ENCODE measurements around the gene BEND2.
A peak's percentile ranks its signal among the peaks of the same experiment; 100 is the strongest.
"Not testable (repeated sequence)": the region's sequence is repeated elsewhere in the genome, so short reads cannot be mapped to it uniquely, and the experiment has no call there.

BEND2 gene

GRCh38 chrX:18220786-18221185, at the start of gene BEND2:
Gene BEND2, minus strand, starts transcription at chrX:18220886. Its CDS starts 136 bp downstream, at chrX:18220750.
- no peak for DNase-seq (ENCODE audit: low spot score)
- FAIRE-seq = no peak

GRCh38 chrX:18255059-18255458, 34.4 kb upstream of the BEND2 start:
- FAIRE-seq (no peak), DNase-seq (ENCODE audit: low spot score) (no peak)

- DNase-seq (ENCODE audit: low spot score) = no peak
- no peak for FAIRE-seq
Observed at GRCh38 chrX:18252644-18253359, 32.1 kb upstream of the BEND2 start.

- FAIRE-seq; DNase-seq (ENCODE audit: low spot score): not testable (repeated sequence)
Observed at GRCh38 chrX:18229646-18230045, 9.0 kb upstream of the BEND2 start.

GRCh38 chrX:18228069-18228468, 7.4 kb upstream of the BEND2 start:
- DNase-seq (ENCODE audit: low spot score) (no peak), FAIRE-seq (no peak)

GRCh38 chrX:18227458-18227857, 6.8 kb upstream of the BEND2 start:
- FAIRE-seq = no peak
- DNase-seq (ENCODE audit: low spot score) = no peak

GRCh38 chrX:18210470-18210869, 10.2 kb downstream of the BEND2 start:
- DNase-seq (ENCODE audit: low spot score) (no peak), FAIRE-seq (no peak)

GRCh38 chrX:18206657-18207056, 14.0 kb downstream of the BEND2 start:
- DNase-seq (ENCODE audit: low spot score) = no peak
- no peak for FAIRE-seq

GRCh38 chrX:18203631-18204030, 17.1 kb downstream of the BEND2 start:
- no peak for DNase-seq (ENCODE audit: low spot score)
- no peak for FAIRE-seq

GRCh38 chrX:18194688-18195087, 26.0 kb downstream of the BEND2 start:
- no peak for DNase-seq (ENCODE audit: low spot score)
- FAIRE-seq = no peak

- DNase-seq (ENCODE audit: low spot score) = no peak
- FAIRE-seq = no peak
Observed at GRCh38 chrX:18179446-18179845, 41.2 kb downstream of the BEND2 start.

GRCh38 chrX:18174971-18175370, 45.7 kb downstream of the BEND2 start:
- no peak for DNase-seq (ENCODE audit: low spot score)
- FAIRE-seq = no peak

- DNase-seq (ENCODE audit: low spot score) (no peak), FAIRE-seq (no peak)
Observed at GRCh38 chrX:18174209-18174608, 46.5 kb downstream of the BEND2 start.

GRCh38 chrX:18173494-18174180, 47.0 kb downstream of the BEND2 start:
- no peak for FAIRE-seq
- no peak for DNase-seq (ENCODE audit: low spot score)

GRCh38 chrX:18172970-18173369, 47.7 kb downstream of the BEND2 start:
- no peak for FAIRE-seq
- DNase-seq (ENCODE audit: low spot score) = no peak

- no peak for FAIRE-seq
- DNase-seq (ENCODE audit: low spot score) = no peak
Observed at GRCh38 chrX:18170910-18171309, 49.8 kb downstream of the BEND2 start.

- DNase-seq (ENCODE audit: low spot score) = no peak
- FAIRE-seq = no peak
Observed at GRCh38 chrX:18166068-18166467, 54.6 kb downstream of the BEND2 start.

- DNase-seq (ENCODE audit: low spot score) = no peak
- no peak for FAIRE-seq
Observed at GRCh38 chrX:18160369-18160768, 60.3 kb downstream of the BEND2 start.

- FAIRE-seq (no peak), DNase-seq (ENCODE audit: low spot score) (no peak)
Observed at GRCh38 chrX:18158963-18159362, 61.7 kb downstream of the BEND2 start.

- FAIRE-seq = no peak
Observed at GRCh38 chrX:18151649-18152048, 69.0 kb downstream of the BEND2 start.

GRCh38 chrX:18151157-18151556, 69.5 kb downstream of the BEND2 start:
- FAIRE-seq = no peak
- no peak for DNase-seq (ENCODE audit: low spot score)

More at GRCh38 chrX:18151649-18152048, 69.0 kb downstream of the BEND2 start:
- no peak for DNase-seq (ENCODE audit: low spot score)

- no peak for DNase-seq (ENCODE audit: low spot score)
- FAIRE-seq = no peak
Observed at GRCh38 chrX:18149454-18149853, 71.2 kb downstream of the BEND2 start.

GRCh38 chrX:18146954-18147353, 73.7 kb downstream of the BEND2 start:
- peak; percentile 5 for DNase-seq (ENCODE audit: low spot score)
- no peak for FAIRE-seq
